ENCODE measurements around the gene WDR1.

- TF ChIP-seq CTCF (IDR thresholded peaks at IDR 0.05; ENCODE audit: low read depth, low read length, poor library complexity, severe bottlenecking) (no peak), EZH2phosphoT487 (IDR thresholded peaks at IDR 0.05; ENCODE audit: borderline replicate concordance, low read length) (no peak)
Measured at GRCh38 chr4:10153161-10153560, 36.6 kb upstream of the WDR1 start.

Data from DOHH2 (cell line).